Measurements from ENCODE around the gene CSAD. TPM values are rescaled to one million over a fixed set of nuclear protein-coding genes. Genes with fewer than 3 reads are reported as not detected.
A peak's percentile ranks its signal among the peaks of the same experiment; 100 is the strongest.

Gene CSAD
- total RNA-seq, 5 donors from 2014 or later (not counting 1 experiment from before 2014, with no cell fraction given): 48.6 to 69.6 (median 62.3) TPM

DNA sequence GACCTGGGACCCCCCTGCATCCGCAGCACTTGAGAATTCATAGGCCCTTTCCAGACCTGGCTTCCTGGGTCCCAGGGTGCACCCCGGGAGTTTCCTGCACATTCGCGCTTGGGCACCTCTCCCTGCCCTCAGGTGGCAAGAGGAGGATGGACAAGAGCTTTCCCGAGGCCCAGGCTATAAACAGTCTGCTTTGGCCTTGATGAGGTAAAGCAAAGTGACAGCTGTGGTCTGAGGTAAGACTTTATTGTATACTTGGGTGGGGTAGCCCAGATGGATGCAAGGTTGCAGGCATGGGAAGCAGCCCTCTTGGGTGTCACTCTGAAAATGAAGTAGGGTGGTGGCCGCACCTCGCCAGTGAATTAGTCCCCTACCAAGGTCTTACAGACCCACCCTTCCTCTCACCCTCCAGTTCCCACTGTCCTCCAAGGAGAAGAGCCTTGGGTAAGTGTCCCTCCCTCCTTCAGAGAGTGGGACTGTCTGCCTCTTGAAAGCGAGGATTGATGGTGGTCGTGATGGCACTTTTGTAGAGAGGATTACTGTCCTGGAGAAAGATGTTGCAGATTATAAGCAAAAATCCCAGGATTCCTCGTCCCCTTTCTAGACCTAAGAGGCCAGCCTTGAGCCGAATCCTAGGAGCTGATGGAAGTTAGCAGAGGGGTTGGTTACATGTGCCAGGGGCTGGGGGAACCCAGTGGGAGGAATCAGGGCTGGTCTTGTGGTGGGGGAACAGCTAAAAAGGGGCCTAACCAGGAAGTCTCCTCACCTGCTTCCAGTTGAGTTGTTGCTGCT is 10.6 kb upstream of the CSAD start:
- H3K4me1 ChIP-seq (ENCODE audit: control insufficient read depth in 1 of 2, extremely low read depth in 1 of 2, insufficient read depth in 2 of 2, low read length in 2 of 2): peaks cover 0 to 15% of the 10 kb centered on the region in 2 experiments
- ATAC-seq (replicated peaks in 1 of 4) (no peak), DNase-seq (no peak)
- POLR2A ChIA-PET: no interaction called here
- no peak overlapping the region for H3K4me3 ChIP-seq (ENCODE audit: control insufficient read depth in 1 of 2, extremely low read depth in 1 of 2, low read length in 1 of 2)
- H3K27ac ChIP-seq (ENCODE audit: low read length): no peak overlapping the region
- Mint-ChIP-seq H3K36me3 (peaks cover 64% of the 10 kb centered on the region), H3K27me3 (no peaks in the 10 kb centered on the region), H3K27ac (peak overlapping the region; percentile 48 to 76), H3K4me1 (peaks cover 25 to 40% (median 39%) of the 10 kb centered on the region in 3 donors), H3K4me3 (no peak overlapping the region), H3K9me3 (no peaks in the 10 kb centered on the region)
- no peaks in the 10 kb centered on the region for H3K9me3 ChIP-seq
- 95% methylated on average over 6 of the region's 11 CpGs for WGBS (ENCODE audit: insufficient coverage)
- H3K36me3 ChIP-seq (ENCODE audit: control insufficient read depth in 2 of 2, extremely low read depth in 1 of 2, insufficient read depth in 1 of 2, low read length in 1 of 2): peaks cover 41 to 89% of the 10 kb centered on the region in 2 donors
- no peaks in the 10 kb centered on the region for H3K27me3 ChIP-seq (replicated peaks in 1 of 2; ENCODE audit: control insufficient read depth in 2 of 2, extremely low read depth in 1 of 2, insufficient read depth in 2 of 2, low read length in 1 of 2)
- CTCF ChIA-PET: no interaction called here

DNA sequence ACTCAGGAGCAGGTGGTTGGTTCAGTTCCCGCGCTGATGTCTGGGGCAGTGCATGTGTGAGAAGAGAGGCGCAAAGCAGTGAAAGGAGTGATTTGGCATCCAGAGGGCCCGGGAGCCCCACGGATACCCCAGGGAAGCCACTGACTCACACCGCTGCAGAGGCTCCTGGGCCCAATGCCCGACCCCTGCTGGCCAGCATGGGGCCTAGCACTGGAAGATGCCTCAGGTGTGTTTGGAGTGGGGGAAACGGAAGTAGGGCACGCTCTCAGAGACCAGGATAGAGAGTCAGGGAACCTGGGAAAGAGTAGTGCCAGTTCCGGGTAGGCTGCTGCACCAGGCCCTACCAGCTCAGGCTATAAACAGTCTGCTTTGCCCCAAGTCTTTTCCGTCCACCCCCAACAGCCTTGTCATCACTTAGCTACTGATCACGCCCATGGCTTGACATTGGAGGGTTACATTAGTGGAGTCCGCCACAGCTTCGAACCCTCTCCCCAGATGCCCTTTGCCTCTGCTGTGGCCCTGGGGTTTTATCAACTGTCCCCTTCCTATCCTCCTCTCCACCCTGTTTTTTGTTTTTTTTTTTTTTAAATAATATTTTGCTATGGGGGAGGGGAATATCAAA is 9.5 kb upstream of the CSAD start:
- no peak overlapping the region for H3K4me3 Mint-ChIP-seq
- DNase-seq (peak in 29 of 35 experiments; percentile 16 to 68 (median 38)), ATAC-seq (replicated peaks in 1 of 4) (peak; percentile 80 to 95 (median 86))
- H3K36me3 Mint-ChIP-seq: peaks cover 65% of the 10 kb centered on the region
- no peaks in the 10 kb centered on the region for H3K27me3 Mint-ChIP-seq
- H3K9me3 ChIP-seq: no peaks in the 10 kb centered on the region
- H3K36me3 ChIP-seq (ENCODE audit: control insufficient read depth in 2 of 2, extremely low read depth in 1 of 2, insufficient read depth in 1 of 2, low read length in 1 of 2): peaks cover 36 to 89% of the 10 kb centered on the region in 2 donors
- H3K4me1 Mint-ChIP-seq: peaks cover 24 to 40% (median 39%) of the 10 kb centered on the region in 3 donors
- peak overlapping the region; percentile 65 to 80 for H3K27ac Mint-ChIP-seq
- no peak overlapping the region for H3K4me3 ChIP-seq (ENCODE audit: control insufficient read depth in 1 of 2, extremely low read depth in 1 of 2, low read length in 1 of 2)
- ChIA-PET POLR2A (no interaction called here), CTCF (interaction anchor here (0.7 to 2.1 kb wide), 5 partner anchors 10 to 284 kb away, joined by 4 to 12 read pairs (median 5); partner anchors contain the start of genes CSAD (in 1 of the 2) and ZNF740 (in 1 of the 2))
- H3K9me3 Mint-ChIP-seq: no peaks in the 10 kb centered on the region
- H3K27ac ChIP-seq (ENCODE audit: low read length): peak overlapping the region; percentile 21
- no peaks in the 10 kb centered on the region for H3K27me3 ChIP-seq (replicated peaks in 1 of 2; ENCODE audit: control insufficient read depth in 2 of 2, extremely low read depth in 1 of 2, insufficient read depth in 2 of 2, low read length in 1 of 2)
- WGBS (ENCODE audit: insufficient coverage): 41% methylated on average over 7 of the region's 14 CpGs
- H3K4me1 ChIP-seq (ENCODE audit: control insufficient read depth in 1 of 2, extremely low read depth in 1 of 2, insufficient read depth in 2 of 2, low read length in 2 of 2): peaks cover 0 to 21% of the 10 kb centered on the region in 2 experiments

DNA sequence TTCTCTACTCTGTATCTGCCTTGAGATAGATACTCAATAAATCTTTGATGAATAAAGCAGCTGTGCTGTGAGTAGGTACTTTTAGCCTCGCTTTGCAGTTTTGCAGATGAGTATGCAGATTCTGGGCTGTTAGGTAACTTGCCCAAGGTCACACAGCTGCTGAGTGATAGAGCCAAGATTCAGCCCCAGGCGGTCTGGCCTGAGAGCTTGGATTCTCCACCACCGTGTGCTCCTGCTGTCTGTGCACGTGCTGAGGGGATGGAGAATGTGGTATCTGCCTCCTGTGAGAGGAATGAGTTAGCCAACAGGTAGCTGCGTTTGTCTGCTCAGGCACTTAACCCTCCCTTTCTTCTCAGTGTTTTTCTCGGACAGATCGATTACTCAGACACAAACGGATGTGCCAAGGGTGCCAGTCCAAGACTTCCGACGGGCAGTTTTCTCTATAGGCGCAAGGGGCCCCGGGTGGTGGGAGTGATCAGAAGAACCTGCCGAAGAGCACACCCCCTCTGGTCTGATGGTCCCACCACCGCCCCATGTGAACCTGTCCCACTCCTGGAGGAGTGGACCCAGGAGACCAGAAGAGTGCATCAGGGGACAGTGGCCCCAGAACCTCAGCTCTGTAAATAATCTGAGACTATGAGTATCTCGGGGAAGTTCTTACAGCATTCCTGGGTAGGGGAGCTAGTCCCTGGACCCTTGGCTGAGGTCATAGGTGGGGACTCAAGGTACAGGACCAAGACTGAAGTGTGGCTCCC is 6.6 kb upstream of the CSAD start:
- no peak overlapping the region for H3K4me3 ChIP-seq (ENCODE audit: control insufficient read depth in 1 of 2, extremely low read depth in 1 of 2, low read length in 1 of 2)
- Mint-ChIP-seq H3K36me3 (peaks cover 57% of the 10 kb centered on the region), H3K9me3 (no peaks in the 10 kb centered on the region), H3K4me3 (no peak overlapping the region), H3K4me1 (peaks cover 51 to 59% (median 56%) of the 10 kb centered on the region in 3 donors), H3K27me3 (no peaks in the 10 kb centered on the region), H3K27ac (peak overlapping the region in 1 of 2 donors; percentile 64)
- ATAC-seq (replicated peaks in 1 of 4) (no peak), DNase-seq (no peak)
- peaks cover 12 to 48% of the 10 kb centered on the region in 2 experiments for H3K4me1 ChIP-seq (ENCODE audit: control insufficient read depth in 1 of 2, extremely low read depth in 1 of 2, insufficient read depth in 2 of 2, low read length in 2 of 2)
- POLR2A ChIA-PET: no interaction called here
- H3K36me3 ChIP-seq (ENCODE audit: control insufficient read depth in 2 of 2, extremely low read depth in 1 of 2, insufficient read depth in 1 of 2, low read length in 1 of 2): peaks cover 20 to 87% of the 10 kb centered on the region in 2 donors
- CTCF ChIA-PET: interaction anchor here in 1 of 2 donors (0.6 to 1.5 kb wide), 3 partner anchors 8 to 86 kb away, joined by 3 to 5 read pairs (median 4); no protein-coding TSS in a partner anchor
- H3K9me3 ChIP-seq: no peaks in the 10 kb centered on the region
- no peak overlapping the region for H3K27ac ChIP-seq (ENCODE audit: low read length)
- 99% methylated on average over 8 of the region's 15 CpGs for WGBS (ENCODE audit: insufficient coverage)
- no peaks in the 10 kb centered on the region for H3K27me3 ChIP-seq (replicated peaks in 1 of 2; ENCODE audit: control insufficient read depth in 2 of 2, extremely low read depth in 1 of 2, insufficient read depth in 2 of 2, low read length in 1 of 2)

DNA sequence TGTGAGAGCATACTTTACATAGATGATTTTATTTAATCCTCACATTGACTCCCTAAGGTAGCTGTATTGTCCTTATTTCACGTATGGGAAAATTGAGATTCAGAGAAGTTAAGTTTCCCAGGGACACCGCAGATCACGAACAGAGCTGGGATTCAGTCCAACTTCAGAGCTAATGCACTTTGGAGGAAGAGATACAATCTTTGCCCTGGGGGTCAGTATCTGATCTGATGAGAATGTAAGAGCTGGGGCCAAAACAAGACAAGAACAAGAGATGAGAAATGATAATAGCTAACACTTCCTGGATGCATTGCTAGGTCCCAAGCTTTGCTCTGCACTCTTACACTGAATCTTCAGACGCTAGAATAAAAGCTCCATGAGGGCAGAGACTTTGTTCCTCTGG is 6.0 kb upstream of the CSAD start:
- no peak for ATAC-seq (replicated peaks in 1 of 4)
- H3K27me3 Mint-ChIP-seq: no peaks in the 10 kb centered on the region
- POLR2A ChIA-PET: no interaction called here
- CTCF ChIA-PET: interaction anchor here in 1 of 2 donors (0.6 to 1.5 kb wide), 3 partner anchors 9 to 34 kb away, joined by 3 to 5 read pairs (median 3); no protein-coding TSS in a partner anchor
- DNase-seq: no peak
- H3K27me3 ChIP-seq (replicated peaks in 1 of 2; ENCODE audit: control insufficient read depth in 2 of 2, extremely low read depth in 1 of 2, insufficient read depth in 2 of 2, low read length in 1 of 2): no peaks in the 10 kb centered on the region
- WGBS (ENCODE audit: insufficient coverage): 100% methylated on average over 1 of the region's 4 CpGs
- peaks cover 18 to 54% of the 10 kb centered on the region in 2 experiments for H3K4me1 ChIP-seq (ENCODE audit: control insufficient read depth in 1 of 2, extremely low read depth in 1 of 2, insufficient read depth in 2 of 2, low read length in 2 of 2)
- no peak overlapping the region for H3K27ac ChIP-seq (ENCODE audit: low read length)
- peaks cover 57 to 61% (median 57%) of the 10 kb centered on the region in 3 donors for H3K4me1 Mint-ChIP-seq
- no peaks in the 10 kb centered on the region for H3K9me3 ChIP-seq
- peaks cover 18 to 87% of the 10 kb centered on the region in 2 donors for H3K36me3 ChIP-seq (ENCODE audit: control insufficient read depth in 2 of 2, extremely low read depth in 1 of 2, insufficient read depth in 1 of 2, low read length in 1 of 2)
- no peaks in the 10 kb centered on the region for H3K9me3 Mint-ChIP-seq
- peaks cover 58% of the 10 kb centered on the region for H3K36me3 Mint-ChIP-seq
- no peak overlapping the region for H3K4me3 Mint-ChIP-seq
- H3K27ac Mint-ChIP-seq: peak overlapping the region in 1 of 2 donors; percentile 69
- no peak overlapping the region for H3K4me3 ChIP-seq (ENCODE audit: control insufficient read depth in 1 of 2, extremely low read depth in 1 of 2, low read length in 1 of 2)

DNA sequence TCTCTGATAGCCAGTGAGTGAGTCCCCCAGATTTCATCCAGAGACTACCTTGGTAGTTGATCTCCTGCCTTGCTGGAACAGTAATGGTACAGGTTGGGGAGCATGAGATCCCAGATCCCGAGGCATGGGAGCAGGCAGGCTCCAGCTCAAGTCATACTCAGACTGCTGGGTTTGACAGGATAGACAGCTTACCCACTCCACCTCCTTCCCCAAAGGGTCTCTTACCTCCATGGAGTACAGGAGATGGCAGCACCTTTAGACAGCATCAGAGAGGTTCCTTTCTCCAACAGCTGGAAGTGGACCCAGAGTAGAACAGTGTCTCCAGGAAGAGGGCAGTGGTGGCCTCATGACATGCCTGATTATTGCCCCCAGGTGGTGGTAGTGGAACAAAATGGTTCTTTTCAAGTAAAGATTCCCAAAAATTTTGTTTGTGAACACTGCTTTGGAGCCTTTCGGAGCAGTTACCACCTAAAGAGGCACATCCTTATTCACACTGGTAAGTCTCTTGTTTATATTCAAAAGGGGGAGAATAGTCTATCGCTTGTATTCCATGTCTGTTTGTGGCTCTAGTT is 4.9 kb upstream of the CSAD start:
- peaks cover 13 to 80% of the 10 kb centered on the region in 2 donors for H3K36me3 ChIP-seq (ENCODE audit: control insufficient read depth in 2 of 2, extremely low read depth in 1 of 2, insufficient read depth in 1 of 2, low read length in 1 of 2)
- H3K27me3 Mint-ChIP-seq: no peaks in the 10 kb centered on the region
- no peaks in the 10 kb centered on the region for H3K27me3 ChIP-seq (replicated peaks in 1 of 2; ENCODE audit: control insufficient read depth in 2 of 2, extremely low read depth in 1 of 2, insufficient read depth in 2 of 2, low read length in 1 of 2)
- no peak overlapping the region for H3K27ac ChIP-seq (ENCODE audit: low read length)
- ChIA-PET CTCF (interaction anchor here in 1 of 2 donors (1.2 kb wide), 1 partner anchor 10 kb away, joined by 3 read pairs; no protein-coding TSS in a partner anchor), POLR2A (no interaction called here)
- peaks cover 56 to 65% (median 58%) of the 10 kb centered on the region in 3 donors for H3K4me1 Mint-ChIP-seq
- no peak overlapping the region for H3K4me3 ChIP-seq (ENCODE audit: control insufficient read depth in 1 of 2, extremely low read depth in 1 of 2, low read length in 1 of 2)
- no peak overlapping the region for H3K4me3 Mint-ChIP-seq
- ATAC-seq (replicated peaks in 1 of 4): no peak
- peak overlapping the region; percentile 13 to 58 for H3K27ac Mint-ChIP-seq
- H3K4me1 ChIP-seq (ENCODE audit: control insufficient read depth in 1 of 2, extremely low read depth in 1 of 2, insufficient read depth in 2 of 2, low read length in 2 of 2): peaks cover 24 to 53% of the 10 kb centered on the region in 2 experiments
- no peaks in the 10 kb centered on the region for H3K9me3 ChIP-seq
- no CpG with 5 or more reads among the region's 3 CpGs for WGBS (ENCODE audit: insufficient coverage)
- no peak for DNase-seq
- peaks cover 56% of the 10 kb centered on the region for H3K36me3 Mint-ChIP-seq
- H3K9me3 Mint-ChIP-seq: no peaks in the 10 kb centered on the region
